ENCODE measurements around the gene COL27A1.

The COL27A1 gene

GRCh38 chr9:114284316-114285060, 129.2 kb downstream of the COL27A1 start:
- in situ Hi-C loops (cut with HindIII; ENCODE audit: low sequenced_read_pairs) = no loop called here
- no peak for DNase-seq (ENCODE audit: low read depth, low spot score)
- H3K4me3 ChIP-seq (ENCODE audit: low read depth, low read length) = no peak overlapping the region
- TF ChIP-seq, protein P1, sequence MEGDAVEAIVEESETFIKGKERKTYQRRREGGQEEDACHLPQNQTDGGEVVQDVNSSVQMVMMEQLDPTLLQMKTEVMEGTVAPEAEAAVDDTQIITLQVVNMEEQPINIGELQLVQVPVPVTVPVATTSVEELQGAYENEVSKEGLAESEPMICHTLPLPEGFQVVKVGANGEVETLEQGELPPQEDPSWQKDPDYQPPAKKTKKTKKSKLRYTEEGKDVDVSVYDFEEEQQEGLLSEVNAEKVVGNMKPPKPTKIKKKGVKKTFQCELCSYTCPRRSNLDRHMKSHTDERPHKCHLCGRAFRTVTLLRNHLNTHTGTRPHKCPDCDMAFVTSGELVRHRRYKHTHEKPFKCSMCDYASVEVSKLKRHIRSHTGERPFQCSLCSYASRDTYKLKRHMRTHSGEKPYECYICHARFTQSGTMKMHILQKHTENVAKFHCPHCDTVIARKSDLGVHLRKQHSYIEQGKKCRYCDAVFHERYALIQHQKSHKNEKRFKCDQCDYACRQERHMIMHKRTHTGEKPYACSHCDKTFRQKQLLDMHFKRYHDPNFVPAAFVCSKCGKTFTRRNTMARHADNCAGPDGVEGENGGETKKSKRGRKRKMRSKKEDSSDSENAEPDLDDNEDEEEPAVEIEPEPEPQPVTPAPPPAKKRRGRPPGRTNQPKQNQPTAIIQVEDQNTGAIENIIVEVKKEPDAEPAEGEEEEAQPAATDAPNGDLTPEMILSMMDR (IDR thresholded peaks at IDR 0.05; ENCODE audit: low read depth, low read length) = no peak

GRCh38 chr9:114285166-114285867, 130.0 kb downstream of the COL27A1 start:
- no peak overlapping the region for H3K4me3 ChIP-seq (ENCODE audit: low read depth, low read length)
- TF ChIP-seq, protein P1 (IDR thresholded peaks at IDR 0.05; ENCODE audit: low read depth, low read length) = peak; percentile 22
- peak; percentile 96 for DNase-seq (ENCODE audit: low read depth, low spot score)
- in situ Hi-C loops (cut with HindIII; ENCODE audit: low sequenced_read_pairs) = no loop called here

DNA sequence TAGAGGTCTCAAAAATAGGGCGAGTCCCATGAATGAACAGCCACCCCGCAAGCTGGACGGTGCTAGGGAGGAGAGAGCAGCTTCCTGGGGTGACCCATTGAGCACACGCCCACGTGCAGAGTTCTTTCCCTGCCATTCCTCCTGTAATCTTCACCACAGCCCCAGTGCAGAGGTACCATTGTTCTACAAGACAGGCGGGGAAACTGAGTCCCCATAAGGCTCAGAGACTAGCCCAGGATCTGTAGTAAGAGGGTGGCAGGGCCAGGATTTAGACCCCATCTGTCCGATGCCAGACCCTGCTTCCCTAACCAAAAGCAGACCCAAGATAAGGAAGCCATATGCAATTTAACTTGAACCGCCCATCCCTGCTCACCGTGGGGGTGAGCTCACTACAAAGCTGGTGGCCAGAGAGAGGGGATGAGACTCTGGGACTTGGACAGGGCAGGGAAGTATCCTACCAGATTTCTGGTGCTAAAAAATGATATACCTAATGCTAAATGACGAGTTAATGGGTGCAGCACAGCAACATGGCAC, 130.9 kb downstream of the COL27A1 start:
- in situ Hi-C loops (cut with HindIII; ENCODE audit: low sequenced_read_pairs) = no loop called here
- no peak for DNase-seq (ENCODE audit: low read depth, low spot score)
- H3K4me3 ChIP-seq (ENCODE audit: low read depth, low read length) = no peak overlapping the region
- TF ChIP-seq, protein P1 (IDR thresholded peaks at IDR 0.05; ENCODE audit: low read depth, low read length) = no peak

GRCh38 chr9:114287001-114287762, 131.8 kb downstream of the COL27A1 start:
- in situ Hi-C loops (cut with HindIII; ENCODE audit: low sequenced_read_pairs) = no loop called here
- no peak for DNase-seq (ENCODE audit: low read depth, low spot score)
- no peak overlapping the region for H3K4me3 ChIP-seq (ENCODE audit: low read depth, low read length)
- TF ChIP-seq, protein P1 (IDR thresholded peaks at IDR 0.05; ENCODE audit: low read depth, low read length) = no peak

DNA sequence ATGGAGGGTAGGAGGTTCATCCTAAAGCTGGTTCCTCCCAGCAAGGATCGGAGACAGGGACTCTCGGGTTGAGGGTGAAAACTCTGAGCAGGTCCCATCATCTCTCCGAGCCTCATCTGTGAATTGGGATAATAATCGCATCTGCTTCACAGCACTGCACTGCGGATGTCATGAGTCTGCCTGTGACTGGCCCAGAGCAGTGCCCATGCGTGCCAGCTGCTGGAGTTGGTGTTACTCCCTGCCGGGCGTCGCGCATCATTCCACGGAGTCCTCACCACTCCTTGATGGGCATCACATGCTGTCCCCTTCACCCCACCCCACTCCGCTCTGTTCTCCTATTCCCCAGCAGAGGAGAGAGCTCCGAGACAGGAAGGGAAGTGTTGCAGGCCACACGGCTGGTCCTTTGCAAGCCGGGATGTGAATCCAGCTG, 132.4 kb downstream of the COL27A1 start:
- DNase-seq (ENCODE audit: low read depth, low spot score) = no peak
- TF ChIP-seq, protein P1 (IDR thresholded peaks at IDR 0.05; ENCODE audit: low read depth, low read length) = no peak
- no peak overlapping the region for H3K4me3 ChIP-seq (ENCODE audit: low read depth, low read length)
- in situ Hi-C loops (cut with HindIII; ENCODE audit: low sequenced_read_pairs) = no loop called here

Measured in astrocyte of the spinal cord (primary cell).